Astrocyte of the spinal cord (primary cell): Measurements from ENCODE around the gene CREBBP.
"Not testable (repeated sequence)": the region's sequence is repeated elsewhere in the genome, so short reads cannot be mapped to it uniquely, and the experiment has no call there.

Experiments
- DNase-seq: peaks from one replicate; pipeline ENCODE4 v3.0.0; 2011; ENCODE audit warnings: low read depth, low spot score
- H3K4me3 ChIP-seq: 2 replicates; pipeline ENCODE4 v1.5.1; 2011; ENCODE audit warnings: low read depth, mild to moderate bottlenecking, low read length, moderate library complexity
- CTCF ChIP-seq: IDR thresholded peaks from 2 replicates; pipeline ENCODE4 v1.5.1; 2012; ENCODE audit warnings: low read depth, mild to moderate bottlenecking, low read length, inconsistent platforms
- in situ Hi-C: cut with HindIII; loops from 2 replicates; pipeline ENCODE4 v1.10.0; 2017; ENCODE audit warnings: low sequenced_read_pairs

Gene CREBBP

GRCh38 chr16:3915426-3916260, 35.1 kb upstream of the CREBBP start:
- no peak for DNase-seq
- in situ Hi-C loops = no loop called here
- H3K4me3 ChIP-seq = no peak overlapping the region
- TF ChIP-seq CTCF = no peak

DNA sequence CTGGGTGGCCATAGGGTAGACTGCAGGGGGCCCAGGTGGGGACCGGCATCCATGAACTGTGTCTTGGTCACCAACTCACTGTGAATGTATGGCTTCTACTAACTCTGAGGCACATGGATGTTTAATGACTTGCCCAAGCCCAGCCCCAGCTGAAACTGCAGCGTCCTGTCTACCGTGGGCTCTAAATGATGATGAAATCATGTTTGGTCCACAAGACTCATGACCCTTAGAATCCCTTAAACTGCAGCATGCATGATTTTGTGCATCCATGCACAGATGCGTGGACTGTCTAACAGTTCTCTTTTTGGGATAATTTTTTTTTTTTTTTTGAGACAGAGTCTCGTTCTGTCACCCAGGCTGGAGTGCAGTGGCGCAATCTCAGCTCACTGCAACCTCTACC, 32.4 kb upstream of the CREBBP start:
- H3K4me3 ChIP-seq = no peak overlapping the region
- DNase-seq = no peak
- TF ChIP-seq CTCF = no peak
- in situ Hi-C loops = no loop called here

DNA sequence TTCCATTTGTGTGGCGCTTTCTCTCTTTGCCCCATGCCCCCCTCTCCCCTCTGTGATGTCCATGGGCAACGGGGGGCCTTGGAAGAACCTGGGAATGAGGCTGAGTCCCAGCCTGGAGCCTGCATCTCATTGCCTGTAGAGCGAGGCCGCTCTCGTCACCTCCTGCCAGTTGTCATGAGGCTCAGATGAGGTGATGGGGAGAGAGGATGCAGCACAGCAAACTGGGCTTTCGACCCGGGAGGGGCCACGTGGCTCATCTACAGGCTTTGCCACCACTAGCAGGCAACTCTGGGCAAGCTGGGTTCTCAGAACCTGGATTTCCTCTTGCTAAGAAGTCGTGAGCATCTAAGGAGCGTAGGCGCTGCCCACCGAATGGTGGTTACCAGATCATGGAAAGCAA, 31.9 kb upstream of the CREBBP start:
- TF ChIP-seq CTCF = no peak
- in situ Hi-C loops = no loop called here
- no peak for DNase-seq
- H3K4me3 ChIP-seq = no peak overlapping the region

DNA sequence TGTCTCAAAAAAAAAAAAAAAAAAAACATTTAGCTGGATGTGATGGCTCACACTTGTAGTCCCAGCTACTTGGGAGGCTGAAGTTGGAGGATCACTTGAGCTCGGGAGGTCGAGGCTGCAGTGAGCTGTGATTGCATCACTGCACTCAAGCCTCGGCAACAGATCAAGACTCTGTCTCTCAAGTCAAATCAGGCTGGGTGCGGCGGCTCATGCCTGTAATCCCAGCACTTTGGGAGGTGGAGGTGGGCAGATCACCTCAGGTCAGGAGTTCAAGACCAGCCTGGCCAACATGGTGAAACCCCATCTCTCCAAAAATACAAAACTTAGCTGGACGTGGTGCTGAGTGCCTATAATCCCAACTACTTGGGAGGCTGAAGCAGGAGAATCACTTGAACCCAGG, 31.2 kb upstream of the CREBBP start:
- DNase-seq, H3K4me3 ChIP-seq, in situ Hi-C loops: not testable (repeated sequence)

DNA sequence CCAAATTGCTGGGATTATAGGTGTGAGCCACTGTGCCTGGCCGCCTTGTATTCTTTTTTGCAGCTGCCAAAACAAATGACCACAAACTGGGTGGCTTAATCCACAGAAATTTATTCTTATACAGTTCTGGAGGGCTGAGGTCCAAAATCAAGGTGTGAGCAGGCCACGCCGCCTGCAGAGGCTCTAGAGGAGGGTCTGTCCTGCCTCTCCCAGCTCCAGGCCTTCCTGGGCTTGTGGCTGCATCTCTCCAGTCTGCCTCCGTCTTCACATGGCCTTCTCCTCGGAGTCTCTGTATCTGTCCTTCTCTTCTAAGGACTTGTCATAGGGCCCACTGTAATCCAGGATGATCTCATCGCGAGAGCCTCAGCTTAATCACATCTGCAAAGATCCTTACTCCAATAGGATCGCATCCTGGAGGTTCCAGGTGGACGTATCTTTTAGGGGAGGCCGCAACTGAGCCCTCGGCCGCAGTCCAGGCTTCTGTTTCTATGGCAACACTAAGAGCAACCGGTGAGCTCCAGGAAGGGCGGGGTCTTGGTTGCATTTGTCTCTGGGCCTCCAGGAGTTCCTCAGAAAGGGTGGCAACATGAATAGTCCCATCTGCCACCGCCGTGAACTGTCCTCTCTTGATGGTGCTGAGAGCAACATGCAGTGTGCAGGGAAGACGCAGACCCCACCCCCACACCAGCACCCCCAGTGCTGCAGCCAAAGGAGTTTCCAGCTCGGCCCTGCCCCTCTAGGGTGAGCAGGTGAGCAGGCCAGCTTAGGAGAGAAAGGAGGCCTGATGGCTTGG, 29.5 kb upstream of the CREBBP start:
- TF ChIP-seq CTCF = no peak
- in situ Hi-C loops = no loop called here
- no peak for DNase-seq
- no peak overlapping the region for H3K4me3 ChIP-seq

DNA sequence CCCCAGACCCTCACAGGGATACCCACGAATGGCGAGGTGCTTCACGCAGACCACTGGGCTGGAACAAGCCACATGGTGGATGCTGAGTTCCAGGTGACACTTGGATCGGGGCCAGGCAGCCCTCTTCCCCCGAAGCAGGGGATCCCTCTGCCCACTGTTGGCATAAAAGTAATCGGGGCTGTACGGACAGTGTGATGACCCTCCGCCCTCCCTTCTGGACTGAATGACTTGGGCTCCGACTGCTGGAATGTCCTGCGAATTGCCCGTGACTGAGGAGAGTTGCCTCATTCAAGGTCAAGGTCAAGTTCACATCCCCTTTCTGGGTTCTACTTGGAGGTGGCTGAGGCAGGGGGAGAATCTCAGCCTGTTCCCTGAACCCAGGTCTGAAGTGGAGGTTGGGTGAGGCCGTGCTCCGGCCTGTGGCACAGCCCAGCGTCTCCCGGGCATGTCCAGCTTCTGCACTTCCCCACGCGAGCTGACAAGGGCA, 28.5 kb upstream of the CREBBP start:
- in situ Hi-C loops = no loop called here
- no peak overlapping the region for H3K4me3 ChIP-seq
- no peak for DNase-seq
- TF ChIP-seq CTCF = no peak

DNA sequence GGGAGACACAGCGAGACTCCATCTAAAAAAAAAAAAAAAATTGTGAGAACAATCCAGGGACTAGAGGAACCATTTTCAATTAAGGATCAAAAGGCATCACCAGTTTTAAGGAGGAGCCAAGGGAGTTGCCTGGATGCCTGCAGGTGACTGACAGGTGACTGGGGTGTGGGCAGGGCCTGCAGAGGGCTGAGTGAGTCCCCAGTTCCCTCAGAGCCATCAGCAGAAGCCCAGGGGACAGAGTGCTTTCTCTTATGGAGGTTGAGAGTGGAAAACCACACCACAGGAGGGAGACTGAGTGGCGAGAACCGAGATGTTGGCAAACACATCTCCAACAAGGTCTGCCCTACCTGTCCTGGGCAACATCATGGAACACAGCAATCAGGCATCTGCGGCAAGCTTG, 27.1 kb upstream of the CREBBP start:
- TF ChIP-seq CTCF = no peak
- in situ Hi-C loops = no loop called here
- no peak overlapping the region for H3K4me3 ChIP-seq
- DNase-seq = no peak
